DOHH2 (cell line): ENCODE measurements around the gene FBXO15.

Experiments used
- H3F3A ChIP-seq: fragments of 200-600 bp; sonication (generic), shearing (Covaris generic); 2 replicates; pipeline ENCODE4 v1.6.0; 2016; ENCODE audit warnings: antibody characterized with exemption, mild to moderate bottlenecking; ENCODE audit not compliant: control insufficient read depth, insufficient read depth
- H3K27ac ChIP-seq: fragments of 200-600 bp; sonication (generic); 2 replicates; pipeline ENCODE4 v1.5.1; 2014; ENCODE audit warnings: low read depth, mild to moderate bottlenecking, low read length, moderate library complexity
- H3K27me3 ChIP-seq: fragments of 200-600 bp; sonication (generic); 2 replicates; pipeline ENCODE4 v1.6.1; 2014; ENCODE audit warnings: mild to moderate bottlenecking, low read length, mixed read lengths; ENCODE audit not compliant: control insufficient read depth
- H3K36me3 ChIP-seq: fragments of 200-600 bp; sonication (generic); 2 replicates; pipeline ENCODE4 v1.6.1; 2014; ENCODE audit warnings: mild to moderate bottlenecking, low read length, moderate library complexity, mixed read lengths; ENCODE audit not compliant: control insufficient read depth
- H3K4me1 ChIP-seq: fragments of 200-600 bp; sonication (generic); 2 replicates; pipeline ENCODE4 v1.6.1; 2014; ENCODE audit warnings: mild to moderate bottlenecking, low read length, mixed read lengths; ENCODE audit not compliant: control insufficient read depth
- H3K4me2 ChIP-seq: fragments of 200-600 bp; sonication (generic); 2 replicates; pipeline ENCODE4 v1.6.0; 2014; ENCODE audit warnings: mild to moderate bottlenecking, low read length, moderate library complexity
- H3K4me3 ChIP-seq: fragments of 200-600 bp; sonication (generic); 2 replicates; pipeline ENCODE4 v1.5.1; 2014; ENCODE audit warnings: mild to moderate bottlenecking, low read length, mixed read lengths
- H3K79me2 ChIP-seq: fragments of 200-600 bp; sonication (generic); 2 replicates; pipeline ENCODE4 v1.6.1; 2014; ENCODE audit warnings: mild to moderate bottlenecking, low read length, mixed read lengths; ENCODE audit not compliant: control insufficient read depth
- H3K9me2 ChIP-seq: fragments of 200-600 bp; sonication (generic); replicated peaks from 2 replicates; pipeline ENCODE4 v1.6.1; 2014; ENCODE audit warnings: mild to moderate bottlenecking, low read length, mixed read lengths; ENCODE audit not compliant: control insufficient read depth
- H3K9me3 ChIP-seq: fragments of 200-600 bp; sonication (generic); 2 replicates; pipeline ENCODE4 v1.6.1; 2014; ENCODE audit warnings: antibody characterized with exemption, low read length, mixed read lengths; ENCODE audit not compliant: control insufficient read depth, insufficient read depth
- H4K20me1 ChIP-seq: fragments of 200-600 bp; sonication (generic); 2 replicates; pipeline ENCODE4 v1.6.0; 2014; ENCODE audit warnings: low read depth, mild to moderate bottlenecking, antibody characterized with exemption, low read length, moderate library complexity; ENCODE audit not compliant: control insufficient read depth, insufficient read depth
- EZH2phosphoT487 ChIP-seq: fragments of 200-600 bp; sonication (generic); IDR thresholded peaks from 2 replicates; pipeline ENCODE4 v1.6.1; 2017; ENCODE audit warnings: borderline replicate concordance, mild to moderate bottlenecking, antibody characterized with exemption, low read length, moderate library complexity, mixed read lengths
- TF ChIP-seq, protein P1 (sequence below): fragments of 200-600 bp; sonication (generic); IDR thresholded peaks from one replicate; pipeline ENCODE4 v1.5.1; 2014; ENCODE audit warnings: antibody characterized with exemption, mild to moderate bottlenecking, low read depth, low read length; ENCODE audit not compliant: poor library complexity, severe bottlenecking

FBXO15 gene

DNA sequence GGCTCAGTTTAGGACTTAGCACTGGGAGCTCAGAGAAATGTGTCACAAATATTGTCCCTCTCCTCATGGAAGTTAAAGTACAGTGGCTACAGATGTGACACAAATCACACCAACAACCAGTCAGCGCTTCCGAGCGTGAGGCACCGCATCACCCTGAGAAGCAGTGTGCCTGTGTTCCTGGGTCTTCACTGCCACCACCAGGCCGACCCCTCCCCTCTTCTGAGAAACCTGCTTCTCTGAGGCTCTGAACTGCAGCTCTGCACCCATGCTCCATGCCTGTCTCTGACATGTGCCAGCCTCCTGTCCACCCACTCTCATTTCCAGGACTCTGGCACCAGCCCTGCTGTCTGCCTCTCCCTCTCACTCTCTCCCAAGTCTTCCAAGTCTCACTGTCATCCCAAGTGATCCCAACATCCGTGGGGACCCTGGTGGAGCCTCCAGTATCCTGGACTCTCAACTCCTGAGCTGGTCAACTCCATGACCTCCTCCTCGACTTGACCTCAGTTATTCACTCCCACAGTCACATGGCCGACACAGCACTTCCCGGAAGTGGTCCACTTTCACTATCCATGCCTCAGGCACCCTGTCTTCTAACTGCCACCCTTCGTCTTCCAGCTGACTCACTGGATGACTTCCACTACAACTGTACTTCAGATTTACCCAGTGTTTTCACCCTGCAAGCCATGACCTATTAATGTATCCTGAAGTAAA is 73.5 kb downstream of the FBXO15 start:
- Histone ChIP-seq H4K20me1 (no peaks in the 10 kb centered on the region), H3K9me3 (no peaks in the 10 kb centered on the region), H3K36me3 (no peaks in the 10 kb centered on the region), H3K4me1 (no peaks in the 10 kb centered on the region), H3K4me2 (no peak overlapping the region), H3K27ac (no peak overlapping the region), H3K27me3 (no peaks in the 10 kb centered on the region; the same call in 1 of the 2 replicates), H3K4me3 (no peak overlapping the region), H3K79me2 (no peaks in the 10 kb centered on the region), H3K9me2 (no peaks in the 10 kb centered on the region), H3F3A (no peaks in the 10 kb centered on the region)
- TF ChIP-seq EZH2phosphoT487 = no peak
- TF ChIP-seq, protein P1, sequence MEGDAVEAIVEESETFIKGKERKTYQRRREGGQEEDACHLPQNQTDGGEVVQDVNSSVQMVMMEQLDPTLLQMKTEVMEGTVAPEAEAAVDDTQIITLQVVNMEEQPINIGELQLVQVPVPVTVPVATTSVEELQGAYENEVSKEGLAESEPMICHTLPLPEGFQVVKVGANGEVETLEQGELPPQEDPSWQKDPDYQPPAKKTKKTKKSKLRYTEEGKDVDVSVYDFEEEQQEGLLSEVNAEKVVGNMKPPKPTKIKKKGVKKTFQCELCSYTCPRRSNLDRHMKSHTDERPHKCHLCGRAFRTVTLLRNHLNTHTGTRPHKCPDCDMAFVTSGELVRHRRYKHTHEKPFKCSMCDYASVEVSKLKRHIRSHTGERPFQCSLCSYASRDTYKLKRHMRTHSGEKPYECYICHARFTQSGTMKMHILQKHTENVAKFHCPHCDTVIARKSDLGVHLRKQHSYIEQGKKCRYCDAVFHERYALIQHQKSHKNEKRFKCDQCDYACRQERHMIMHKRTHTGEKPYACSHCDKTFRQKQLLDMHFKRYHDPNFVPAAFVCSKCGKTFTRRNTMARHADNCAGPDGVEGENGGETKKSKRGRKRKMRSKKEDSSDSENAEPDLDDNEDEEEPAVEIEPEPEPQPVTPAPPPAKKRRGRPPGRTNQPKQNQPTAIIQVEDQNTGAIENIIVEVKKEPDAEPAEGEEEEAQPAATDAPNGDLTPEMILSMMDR = no peak

DNA sequence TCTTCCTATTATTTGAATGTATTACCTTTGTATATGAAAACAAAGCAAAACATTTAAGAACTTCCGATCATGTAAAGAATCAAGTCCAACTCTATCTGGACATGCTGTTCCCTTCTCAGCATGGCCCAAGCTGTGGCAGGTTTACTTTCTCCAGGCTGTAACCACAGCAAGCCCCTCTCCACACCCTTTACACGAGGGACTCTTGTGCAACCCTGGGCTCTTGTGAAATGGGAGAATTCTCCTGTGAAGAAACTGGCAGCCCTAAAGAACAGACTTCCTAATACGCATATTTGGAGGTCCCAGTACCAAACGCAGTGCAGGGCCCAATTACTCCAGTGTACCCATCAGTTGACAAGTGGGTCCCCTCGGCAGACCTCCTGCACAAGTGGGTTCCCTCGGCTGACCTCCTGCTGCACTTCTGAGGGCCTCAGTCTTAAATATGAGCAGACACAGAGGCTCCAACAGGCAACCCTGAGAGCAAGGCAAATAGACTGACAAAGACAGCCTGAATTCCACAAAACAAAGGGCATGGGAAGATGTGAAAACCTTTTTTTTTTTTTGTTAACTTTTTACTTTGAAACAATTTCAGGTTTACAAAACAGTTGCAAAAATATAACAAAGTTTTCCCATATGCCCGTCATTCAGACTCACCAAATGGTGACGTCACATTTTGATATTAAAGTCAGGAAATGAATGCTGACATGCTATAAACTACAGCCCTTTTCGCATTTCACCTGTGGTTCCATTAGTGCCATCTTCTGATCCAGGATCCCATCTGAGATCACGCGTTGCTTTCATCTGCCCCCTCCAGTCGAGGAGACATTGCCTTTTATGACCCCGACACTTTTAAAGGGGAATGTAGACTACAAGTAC is 78.2 kb downstream of the FBXO15 start:
- Histone ChIP-seq H3K36me3 (no peaks in the 10 kb centered on the region), H3K27me3 (no peaks in the 10 kb centered on the region), H3K27ac (no peak overlapping the region), H3K4me2 (no peak overlapping the region), H3F3A (no peaks in the 10 kb centered on the region), H4K20me1 (no peaks in the 10 kb centered on the region), H3K4me3 (no peak overlapping the region), H3K4me1 (peaks cover 12% of the 10 kb centered on the region), H3K9me2 (no peaks in the 10 kb centered on the region), H3K9me3 (no peaks in the 10 kb centered on the region), H3K79me2 (no peaks in the 10 kb centered on the region)
- TF ChIP-seq, protein P1 = no peak
- TF ChIP-seq EZH2phosphoT487 = no peak

DNA sequence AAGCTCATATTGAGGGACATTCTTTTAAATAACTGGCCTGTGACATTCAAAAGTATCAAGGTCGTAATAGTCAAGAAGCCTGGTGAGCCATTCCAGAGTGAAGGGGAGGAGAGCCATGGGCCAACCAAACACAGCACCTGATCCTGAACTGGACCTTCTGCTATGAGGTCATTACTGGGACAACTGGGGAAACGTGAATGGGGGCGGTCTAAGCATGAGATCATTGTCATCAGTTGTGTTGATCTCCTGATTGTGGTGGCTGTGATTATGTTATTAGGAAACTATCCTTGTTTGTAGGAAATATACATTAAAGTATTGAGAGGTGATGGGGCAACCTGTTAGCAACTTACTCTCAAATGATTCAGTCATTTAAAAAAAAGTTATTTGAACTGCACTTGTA is 79.3 kb downstream of the FBXO15 start:
- H4K20me1 ChIP-seq = no peaks in the 10 kb centered on the region
- H3K27ac ChIP-seq = no peak overlapping the region
- no peaks in the 10 kb centered on the region for H3K36me3 ChIP-seq
- H3K4me2 ChIP-seq = no peak overlapping the region
- H3K4me3 ChIP-seq = no peak overlapping the region
- peaks cover 23% of the 10 kb centered on the region for H3K4me1 ChIP-seq
- TF ChIP-seq, protein P1 = no peak
- TF ChIP-seq EZH2phosphoT487 = no peak
- H3K9me2 ChIP-seq = no peaks in the 10 kb centered on the region
- no peaks in the 10 kb centered on the region for H3K9me3 ChIP-seq
- H3K27me3 ChIP-seq = no peaks in the 10 kb centered on the region
- H3K79me2 ChIP-seq = no peaks in the 10 kb centered on the region
- no peaks in the 10 kb centered on the region for H3F3A ChIP-seq
